HepG2 (cell line): ENCODE data around the gene SERPINE2. TPM values are rescaled to one million over a fixed set of nuclear protein-coding genes. Genes with fewer than 3 reads are reported as not detected.
A peak's percentile ranks its signal among the peaks of the same experiment; 100 is the strongest.

Experiments
- ASH2L ChIP-seq: fragments of 300-600, 200-600 bp; sonication (generic); IDR thresholded peaks from 2 replicates; pipeline ENCODE4 v1.7.0; 2017; ENCODE audit warnings: low read depth, mild to moderate bottlenecking, moderate library complexity, mixed read lengths, low read length; ENCODE audit not compliant: insufficient read length
- FOXA1 ChIP-seq, 2 experiments: fragments of 450-650 bp in 1 of 2; sonication (generic) in 1 of 2; formaldehyde crosslinking in 1 of 2; IDR thresholded peaks; 2 replicates each; pipeline versions ENCODE4 v1.4.0 to v1.6.1; 2016 to 2020; ENCODE audit warnings: missing genetic modification reagents in 1 of 2
- FOXA3 ChIP-seq: IDR thresholded peaks from 2 replicates; pipeline ENCODE4 v1.6.1; 2016; ENCODE audit warnings: missing genetic modification reagents, missing compliant biosample characterization
- NCOA2 ChIP-seq: sonication (generic); formaldehyde crosslinking; IDR thresholded peaks from 2 replicates; pipeline ENCODE4 v1.8.0; 2022; ENCODE audit warnings: inconsistent platforms
- NFE2L2 ChIP-seq: fragments of 150-350 bp; IDR thresholded peaks from 2 replicates; pipeline ENCODE4 v1.6.1; 2014; ENCODE audit warnings: low read length
- NR2F1 ChIP-seq, 2 experiments: fragments of 450-650 bp in 1 of 2; formaldehyde crosslinking in 1 of 2; IDR thresholded peaks; 2 replicates each; pipeline versions ENCODE4 v1.5.0 to v1.6.1; 2016 to 2020; ENCODE audit warnings: mild to moderate bottlenecking in 1 of 2, missing compliant biosample characterization in 1 of 2, missing genetic modification reagents in 1 of 2, moderate library complexity in 1 of 2
- SOX6 ChIP-seq, 2 experiments: fragments of 450-650 bp in 1 of 2; sonication (generic) in 1 of 2; formaldehyde crosslinking in 1 of 2; IDR thresholded peaks; 2 replicates each; pipeline versions ENCODE4 v1.4.0 to v1.6.1; 2017 to 2020; ENCODE audit warnings: antibody characterized with exemption in 1 of 2, mild to moderate bottlenecking in 1 of 2, missing genetic modification reagents in 1 of 2
- TBX3 ChIP-seq: fragments of 450-650 bp; IDR thresholded peaks from 2 replicates; pipeline ENCODE4 v1.6.1; 2017; ENCODE audit warnings: antibody characterized with exemption, mild to moderate bottlenecking, inconsistent platforms, borderline replicate concordance
- TFAP4 ChIP-seq: sonication (generic); IDR thresholded peaks from 2 replicates; pipeline ENCODE4 v1.6.1; 2016; ENCODE audit warnings: low read depth, borderline replicate concordance
- ZHX2 ChIP-seq, 2 experiments: sonication (generic) in 1 of 2; formaldehyde crosslinking in 1 of 2; IDR thresholded peaks; 2 replicates each; pipeline versions ENCODE4 v1.6.1 to v1.9.0; 2014 to 2022; ENCODE audit warnings: antibody characterized with exemption in 1 of 2, borderline replicate concordance in 1 of 2, inconsistent platforms in 1 of 2, low read depth in 1 of 2, missing genetic modification reagents in 1 of 2
- ZNF205 ChIP-seq: IDR thresholded peaks from 2 replicates; pipeline ENCODE4 v1.6.1; 2018; ENCODE audit warnings: missing biosample characterization, missing genetic modification reagents
- ZNF34 ChIP-seq: sonication (generic); formaldehyde crosslinking; IDR thresholded peaks from 2 replicates; pipeline ENCODE4 v1.4.0; 2020; ENCODE audit warnings: mild to moderate bottlenecking, missing genetic modification reagents, borderline replicate concordance
- polyA plus RNA-seq, 8 experiments: library from polyadenylated mRNA; depleted of rRNA in 3 of 8; stranded (reverse) in 7 of 8; unstranded in 1 of 8; fragments of >200 nt; fragmentation: Illumina TruSeq in 4 of 8; extraction: Trizol in 4 of 8; gene quantifications; 2 replicates each; pipeline versions ENCODE4 v1.2.1 to v1.2.3, GENCODE V29; 2011 to 2016; ENCODE audit warnings: low read depth in 4 of 8, missing spikeins in 1 of 8, mixed read lengths in 1 of 8; ENCODE audit not compliant: insufficient read depth in 1 of 8
- total RNA-seq, 5 experiments: library from RNA; depleted of rRNA; stranded (reverse); fragments of >200 nt; fragmentation: Illumina TruSeq; extraction: Trizol; gene quantifications; 2 replicates each; pipeline ENCODE4 v1.2.3, GENCODE V29; 2016; ENCODE audit warnings: low read depth in 1 of 5

SERPINE2 gene
- total and polyA plus RNA-seq, 2 of the 13 experiments (the other 11 are each of a cell fraction or from before 2014, with no cell fraction given), result 7.9 to 18.1 TPM

GRCh38 chr2:223997938-223998337, 41.1 kb downstream of the SERPINE2 start (continued):
- TF ChIP-seq ZHX2 (IDR thresholded peaks at IDR 0.05; ENCODE audit: low read depth) (no peak), ZHX2 (CRISPR knock-in tag; IDR thresholded peaks at IDR 0.05; ENCODE audit: borderline replicate concordance) (no peak), SOX6 (IDR thresholded peaks at IDR 0.05) (no peak), SOX6 (CRISPR knock-in tag; IDR thresholded peaks at IDR 0.05) (peak; percentile 83), NR2F1 (CRISPR knock-in tag; IDR thresholded peaks at IDR 0.05) (0 out of 4 replicates have a peak, but pooled peaks of 1 of the 2 experiments have one; percentile 31), ZNF34 (CRISPR knock-in tag) (no peak), FOXA1 (IDR thresholded peaks at IDR 0.05) (no peak), FOXA1 (CRISPR knock-in tag; IDR thresholded peaks at IDR 0.05) (peak; percentile 27), TBX3 (peak; percentile 52; the same call in 1 of the 2 replicates), ASH2L (peak; percentile 51), TFAP4 (no peak), ZNF205 (CRISPR knock-in tag) (peak; percentile 39; the same call in 1 of the 2 replicates), NCOA2 (peak; percentile 64), FOXA3 (CRISPR knock-in tag) (peak; percentile 41; the same call in 1 of the 2 replicates), NFE2L2 (no peak)
- TF ChIP-seq, all 625 proteins: peak for 69
